ENCODE data around the gene PEX14.
"Not testable (repeated sequence)": the region's sequence is repeated elsewhere in the genome, so short reads cannot be mapped to it uniquely, and the experiment has no call there.

PEX14 gene, protein sequence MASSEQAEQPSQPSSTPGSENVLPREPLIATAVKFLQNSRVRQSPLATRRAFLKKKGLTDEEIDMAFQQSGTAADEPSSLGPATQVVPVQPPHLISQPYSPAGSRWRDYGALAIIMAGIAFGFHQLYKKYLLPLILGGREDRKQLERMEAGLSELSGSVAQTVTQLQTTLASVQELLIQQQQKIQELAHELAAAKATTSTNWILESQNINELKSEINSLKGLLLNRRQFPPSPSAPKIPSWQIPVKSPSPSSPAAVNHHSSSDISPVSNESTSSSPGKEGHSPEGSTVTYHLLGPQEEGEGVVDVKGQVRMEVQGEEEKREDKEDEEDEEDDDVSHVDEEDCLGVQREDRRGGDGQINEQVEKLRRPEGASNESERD

DNA sequence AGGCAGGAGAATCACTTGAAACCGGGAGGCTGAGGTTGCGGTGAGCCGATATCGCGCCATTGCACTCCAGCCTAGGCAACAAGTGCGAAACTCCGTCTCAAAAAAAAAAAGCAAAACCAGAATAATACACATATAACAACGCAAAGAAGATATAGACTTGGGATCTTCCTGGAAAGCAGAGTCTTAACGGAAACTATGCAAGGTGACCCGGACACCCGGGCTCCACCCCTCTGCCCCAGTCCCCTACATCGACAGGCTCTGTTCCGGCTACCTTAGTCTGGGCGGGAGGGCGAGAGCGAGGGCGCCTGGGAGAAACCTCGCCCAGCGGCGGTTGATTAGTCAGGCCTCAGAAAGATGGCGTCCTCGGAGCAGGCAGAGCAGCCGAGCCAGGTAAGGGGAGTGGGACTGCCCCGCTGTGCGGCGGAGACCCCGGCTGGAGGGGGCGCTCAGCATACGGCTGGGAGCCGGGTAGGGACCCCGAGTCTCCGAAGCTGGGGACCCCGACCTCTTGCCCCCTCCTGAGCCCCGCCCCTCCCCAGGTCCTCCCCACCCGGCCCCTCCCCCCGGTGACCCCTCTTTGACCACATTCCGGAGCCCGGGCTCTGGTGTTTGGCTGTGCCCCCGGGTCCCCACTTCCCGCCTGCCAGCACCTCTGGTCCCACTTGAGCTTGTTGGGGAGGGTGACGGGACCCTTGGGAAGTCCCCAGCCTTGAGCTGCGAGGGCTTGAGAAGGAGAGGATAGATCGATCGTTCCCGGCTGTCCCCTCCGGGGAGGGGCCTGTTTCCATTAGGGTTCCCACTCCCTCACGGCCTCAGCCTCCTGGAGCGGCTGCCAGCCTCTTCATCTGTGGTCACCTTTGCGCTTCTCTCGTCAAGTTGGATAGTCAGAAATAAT lies at the start of gene PEX14:
Gene PEX14, plus strand, starts transcription at position 338 of the 895 bp plus-strand sequence. Its CDS starts 17 bp downstream, at position 355.
- DNase-seq = peak; percentile 96

DNA sequence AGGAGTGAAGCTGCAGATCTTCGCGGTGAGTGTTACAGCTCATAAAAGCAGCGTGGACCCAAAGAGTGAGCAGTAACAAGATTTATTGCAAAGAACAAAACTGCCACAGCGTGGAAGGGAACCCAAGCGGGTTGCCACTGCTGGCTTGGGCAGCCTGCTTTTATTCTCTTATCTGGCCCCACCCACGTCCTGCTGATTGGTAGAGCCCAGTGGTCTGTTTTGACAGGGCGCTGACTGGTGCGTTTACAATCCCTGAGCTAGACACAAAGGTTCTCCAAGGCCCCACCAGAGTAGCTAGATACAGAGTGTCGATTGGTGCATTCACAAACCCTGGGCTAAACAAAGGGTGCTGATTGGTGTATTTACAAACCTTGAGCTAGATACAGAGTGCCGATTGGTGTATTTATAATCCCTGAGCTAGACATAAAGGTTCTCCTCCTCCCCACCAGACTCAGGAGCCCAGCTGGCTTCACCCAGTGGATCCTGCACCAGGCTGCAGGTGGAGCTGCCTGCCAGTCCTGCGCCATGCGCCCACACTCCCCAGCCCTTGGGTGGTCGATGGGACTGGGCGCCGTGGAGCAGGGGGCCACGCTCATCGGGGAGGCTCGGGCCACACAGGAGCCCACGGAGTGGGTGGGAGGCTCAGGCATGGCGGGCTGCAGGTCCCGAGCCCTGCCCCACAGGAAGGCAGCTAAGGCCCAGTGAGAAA lies 48.8 kb upstream of the PEX14 start:
- DNase-seq = not testable (repeated sequence)

DNA sequence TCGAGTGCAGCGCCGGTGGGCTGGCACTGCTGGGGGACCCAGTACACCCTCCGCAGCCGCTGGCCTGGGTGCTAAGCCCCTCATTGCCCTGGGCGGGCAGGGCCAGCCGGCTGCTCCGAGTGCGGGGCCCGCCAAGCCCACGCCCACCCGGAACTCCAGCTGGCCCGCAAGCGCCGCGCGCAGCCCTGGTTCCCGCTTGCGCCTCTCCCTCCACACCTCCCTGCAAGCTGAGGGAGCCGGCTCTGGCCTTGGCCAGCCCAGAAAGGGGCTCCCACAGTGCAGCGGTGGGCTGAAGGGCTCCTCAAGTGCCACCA lies 48.3 kb upstream of the PEX14 start:
- DNase-seq = not testable (repeated sequence)

DNA sequence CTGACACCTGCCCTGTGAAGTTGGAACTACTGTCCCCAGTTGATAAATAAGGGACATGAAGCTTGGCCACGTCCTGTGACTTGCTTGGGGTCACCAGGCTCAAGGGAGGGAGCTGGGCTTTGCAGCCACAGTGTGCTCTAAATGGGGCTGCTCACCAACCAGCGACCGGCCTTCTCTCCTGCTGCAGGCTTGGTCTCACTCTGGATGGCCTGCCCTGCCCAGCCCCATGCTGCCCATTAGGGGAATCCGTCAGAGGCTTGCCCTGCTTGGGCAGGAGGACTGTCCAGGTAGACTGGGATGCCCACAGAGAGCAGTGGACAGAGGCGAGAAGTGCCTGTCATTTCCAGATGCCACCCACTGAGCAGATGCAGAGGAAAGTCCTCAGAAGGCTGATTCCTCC lies 45.8 kb upstream of the PEX14 start:
- no peak for DNase-seq

DNA sequence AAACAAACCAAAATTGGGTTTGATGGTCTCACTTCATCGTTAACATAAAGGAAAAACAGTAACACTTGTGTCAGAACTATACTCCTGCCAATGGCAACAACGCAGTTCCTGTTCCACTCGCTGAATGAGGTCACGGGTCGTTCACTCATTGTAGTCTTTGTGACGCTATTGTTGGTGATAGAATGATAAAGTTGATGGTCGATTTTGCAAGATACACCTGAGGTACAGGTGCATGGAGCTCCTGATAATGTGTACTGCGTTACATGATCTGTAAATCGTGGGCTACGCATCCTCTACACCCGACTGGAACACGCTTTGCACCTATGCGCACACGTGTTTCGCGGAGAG lies 44.9 kb upstream of the PEX14 start:
- DNase-seq = no peak

DNA sequence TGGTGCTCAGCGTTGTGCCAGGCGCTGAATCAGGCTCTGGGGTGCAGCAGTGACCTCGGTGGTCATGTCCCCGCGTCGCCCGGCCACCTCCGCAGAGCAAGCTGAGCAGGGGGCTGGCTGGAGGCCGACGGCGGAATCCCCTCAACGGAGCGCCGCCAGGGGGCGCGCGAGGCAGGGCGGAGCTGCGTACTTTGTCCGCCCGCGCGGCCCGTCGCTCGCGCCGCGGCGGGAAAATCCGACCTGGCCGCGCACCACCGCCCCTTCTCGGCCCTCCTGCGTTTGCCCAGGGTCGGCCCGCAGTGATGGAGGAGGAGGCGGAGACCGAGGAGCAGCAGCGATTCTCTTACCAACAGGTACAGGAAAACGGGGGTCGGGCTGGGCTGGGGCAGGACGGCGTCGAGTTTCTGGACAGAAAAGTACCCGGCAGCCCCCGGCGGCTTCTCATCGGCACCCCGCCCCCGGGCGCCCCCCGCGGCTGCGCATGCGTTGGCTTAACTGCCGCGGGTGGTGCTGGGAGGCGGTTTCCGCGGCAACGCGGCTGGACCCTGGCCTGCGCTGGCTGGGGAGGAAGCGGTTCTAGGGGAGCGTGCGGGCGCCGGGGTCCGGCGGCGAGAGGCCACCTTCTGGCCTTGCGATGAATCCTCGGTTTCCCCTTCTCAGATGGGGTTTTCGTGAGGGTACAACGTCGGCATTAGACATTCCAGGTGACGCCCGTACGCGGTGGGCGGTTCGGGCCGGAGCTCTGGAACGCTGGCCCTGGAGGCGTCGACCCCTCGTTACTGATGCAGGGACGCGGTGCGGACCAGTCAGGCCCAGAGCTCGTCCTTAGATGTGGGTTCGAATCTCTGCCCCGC lies 44.3 kb upstream of the PEX14 start, which contains the start of gene CENPS:
Gene CENPS, plus strand, starts transcription at position 218 of the 854 bp plus-strand sequence. Its CDS starts 85 bp downstream, at position 303.
- peak; percentile 92 for DNase-seq

DNA sequence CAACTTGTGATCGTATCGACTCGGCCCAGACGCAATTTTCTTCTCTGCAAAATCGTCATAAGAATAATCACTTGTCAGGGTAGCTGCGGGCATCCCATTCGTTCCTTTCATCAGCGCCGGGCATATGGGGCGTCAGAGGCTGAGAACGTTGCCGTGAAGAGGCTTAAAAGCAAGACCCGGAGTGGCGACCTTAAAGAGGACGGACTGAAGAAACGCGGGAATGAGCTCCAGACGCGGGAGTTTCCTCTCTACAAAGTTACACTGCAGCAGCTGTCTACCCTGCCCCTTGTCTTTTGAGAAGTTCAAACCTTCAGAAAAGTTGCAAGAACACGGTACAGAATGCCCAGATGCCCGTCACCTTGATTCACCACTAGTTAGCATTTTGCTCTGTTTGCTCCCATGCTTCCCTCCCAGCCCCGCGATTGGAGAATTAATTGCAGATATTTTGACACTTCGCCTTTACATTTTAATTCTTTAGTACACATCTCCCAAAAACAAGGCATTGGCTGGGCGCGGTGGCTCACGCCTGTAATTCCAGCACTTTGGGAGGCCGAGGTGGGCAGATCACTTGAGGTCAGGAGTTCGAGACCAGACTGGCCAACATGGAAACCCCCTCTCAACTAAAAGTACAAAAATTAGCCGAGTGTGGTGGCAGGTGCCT lies 43.5 kb upstream of the PEX14 start:
- DNase-seq = no peak

DNA sequence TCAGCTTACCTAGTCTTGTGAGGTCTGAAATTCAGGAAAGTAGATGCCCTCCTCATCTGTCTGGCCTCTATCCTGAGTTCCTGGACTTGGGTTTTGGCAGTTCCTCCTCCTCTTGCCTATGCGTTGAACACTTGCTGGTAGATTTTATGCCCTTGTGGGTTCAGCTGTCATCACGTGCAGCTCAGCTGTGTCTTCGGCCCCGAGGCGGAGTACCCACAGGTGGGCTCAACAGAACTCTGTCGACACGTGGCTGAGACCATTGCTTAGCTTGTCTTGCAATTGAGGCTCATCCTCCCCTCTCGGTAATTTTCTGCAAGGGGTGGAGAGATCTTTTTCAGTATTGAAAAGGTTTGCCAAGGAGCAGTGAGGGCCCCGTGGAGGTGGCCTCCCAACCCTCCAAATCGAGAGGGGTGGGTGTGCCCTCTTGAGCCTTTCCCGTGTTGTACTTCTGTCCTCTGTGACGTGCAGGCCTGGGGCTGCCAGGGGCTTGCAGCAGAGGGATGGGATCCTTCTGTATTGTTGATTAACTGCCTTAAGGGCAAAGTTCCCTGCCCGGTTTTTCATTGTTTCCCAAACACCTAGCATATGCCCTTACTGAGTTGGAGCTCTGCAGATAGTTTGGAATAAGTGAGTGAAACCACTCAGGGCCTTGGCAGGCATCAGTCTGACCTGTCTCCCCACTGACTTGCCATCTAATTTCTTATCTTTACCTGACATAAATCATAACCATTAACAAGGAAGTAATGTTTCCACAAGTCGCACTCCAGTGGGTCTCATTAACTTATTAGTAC lies 41.6 kb upstream of the PEX14 start:
- no peak for DNase-seq

DNA sequence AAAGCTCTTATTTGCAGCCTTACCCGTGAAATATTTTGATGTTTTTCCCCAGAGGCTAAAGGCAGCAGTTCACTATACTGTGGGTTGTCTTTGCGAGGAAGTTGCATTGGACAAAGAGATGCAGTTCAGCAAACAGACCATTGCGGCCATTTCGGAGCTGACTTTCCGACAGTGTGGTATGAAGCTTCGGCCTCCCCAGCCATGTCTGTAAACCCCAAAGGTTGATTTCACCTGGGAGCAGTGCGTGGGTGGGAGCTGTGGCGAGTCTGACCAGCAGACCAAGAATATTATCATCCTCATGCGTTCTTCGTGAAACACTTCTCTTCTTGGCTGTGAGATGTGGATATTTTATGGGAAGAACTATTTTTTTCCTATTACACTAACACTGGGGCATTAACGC lies 41.0 kb upstream of the PEX14 start:
- no peak for DNase-seq

DNA sequence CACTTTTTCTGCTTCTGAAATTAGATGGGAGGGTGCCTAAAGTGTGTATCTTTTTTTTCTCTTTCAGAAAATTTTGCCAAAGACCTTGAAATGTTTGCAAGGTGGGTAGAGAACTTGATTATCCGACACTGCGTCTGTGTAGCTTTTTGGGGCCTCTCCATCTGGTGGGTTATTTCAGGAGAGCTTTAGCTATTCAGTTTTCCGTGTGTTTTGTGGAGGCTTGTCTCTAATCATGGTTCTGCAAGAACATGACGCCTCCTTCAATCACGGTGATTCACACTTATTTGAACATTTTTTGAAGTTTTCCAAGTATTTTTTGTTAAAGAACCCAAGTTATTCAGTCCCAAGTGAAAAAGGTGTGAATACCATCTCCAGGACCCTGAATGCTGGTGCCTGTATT lies 40.2 kb upstream of the PEX14 start:
- no peak for DNase-seq

DNA sequence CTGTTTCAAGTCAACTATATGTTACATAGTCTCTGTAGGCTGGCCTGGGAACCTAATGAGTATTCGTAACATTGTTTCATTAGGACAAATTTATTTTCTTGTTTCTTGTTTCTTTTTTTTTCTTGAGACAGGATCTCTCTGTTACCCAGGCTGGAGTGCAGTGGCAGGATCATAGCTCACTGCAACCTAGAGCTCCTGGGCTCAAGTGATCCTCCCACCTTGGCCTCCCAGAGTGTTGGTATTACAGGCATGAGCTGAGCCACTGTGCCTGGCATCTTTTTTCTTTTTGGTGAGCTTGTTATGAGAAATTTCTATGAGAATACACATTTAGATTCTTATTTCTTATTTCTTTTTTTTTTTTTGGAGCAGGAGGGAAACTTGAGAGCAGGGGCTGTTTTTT lies 37.7 kb upstream of the PEX14 start:
- no peak for DNase-seq

DNA sequence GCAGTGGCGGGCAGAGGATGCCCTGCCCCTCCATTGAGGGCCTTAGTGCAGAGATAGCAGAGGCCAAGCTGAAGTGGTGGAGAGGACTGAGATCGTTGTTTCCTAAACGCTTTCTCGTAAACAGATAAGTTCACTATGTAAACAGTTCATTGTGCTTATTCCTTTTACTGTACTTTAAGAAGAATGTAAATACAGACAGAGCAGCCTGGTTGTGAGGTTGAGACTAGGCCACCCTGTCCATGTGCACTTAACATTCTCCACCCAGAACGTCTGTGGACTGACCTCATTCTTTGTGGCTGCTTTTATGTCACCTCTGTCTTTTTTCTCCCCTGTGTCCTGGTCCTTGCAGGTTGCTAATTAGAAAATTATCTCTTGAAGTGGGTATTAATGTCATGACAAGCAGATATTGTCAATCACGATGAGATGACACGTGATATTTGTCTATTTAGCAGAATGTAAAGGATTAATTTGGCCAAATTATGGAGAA lies 36.0 kb upstream of the PEX14 start:
- DNase-seq = peak; percentile 80

DNA sequence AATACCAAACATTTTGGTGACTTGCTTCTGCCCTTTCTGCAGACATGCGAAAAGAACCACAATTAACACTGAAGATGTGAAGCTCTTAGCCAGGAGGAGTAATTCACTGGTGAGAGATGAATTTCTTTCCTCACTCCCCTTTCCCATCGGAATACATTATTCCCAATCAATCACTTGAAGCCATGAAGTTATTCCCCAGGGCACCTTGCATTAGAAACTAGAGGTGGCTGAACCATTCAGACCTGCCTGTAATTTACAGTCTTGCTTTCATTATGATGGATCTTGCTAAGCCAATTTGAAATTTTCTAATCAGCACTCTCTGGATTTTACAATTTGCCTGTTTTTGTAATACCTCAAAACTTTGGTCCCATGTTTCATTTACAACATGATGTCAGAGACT lies 34.4 kb upstream of the PEX14 start:
- no peak for DNase-seq

DNA sequence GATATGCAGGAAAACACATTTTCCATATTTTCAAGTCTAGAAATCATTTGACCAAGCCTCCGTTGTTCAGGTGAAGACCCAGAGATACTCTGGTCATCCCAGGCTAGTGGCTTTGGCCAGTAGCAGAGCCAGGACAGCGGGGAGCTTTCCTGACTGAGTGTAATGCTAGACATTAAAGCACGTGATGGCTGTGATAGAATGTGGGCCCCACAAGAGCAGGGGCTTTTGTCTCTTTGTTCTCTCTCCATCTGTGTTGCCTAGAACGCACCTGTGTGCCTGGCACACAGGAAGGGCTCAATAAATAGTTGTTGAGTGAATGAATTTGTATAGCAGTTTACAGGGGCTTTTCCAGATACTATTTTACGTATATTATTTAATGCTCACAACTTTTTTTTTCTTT lies 34.0 kb upstream of the PEX14 start:
- DNase-seq = no peak

DNA sequence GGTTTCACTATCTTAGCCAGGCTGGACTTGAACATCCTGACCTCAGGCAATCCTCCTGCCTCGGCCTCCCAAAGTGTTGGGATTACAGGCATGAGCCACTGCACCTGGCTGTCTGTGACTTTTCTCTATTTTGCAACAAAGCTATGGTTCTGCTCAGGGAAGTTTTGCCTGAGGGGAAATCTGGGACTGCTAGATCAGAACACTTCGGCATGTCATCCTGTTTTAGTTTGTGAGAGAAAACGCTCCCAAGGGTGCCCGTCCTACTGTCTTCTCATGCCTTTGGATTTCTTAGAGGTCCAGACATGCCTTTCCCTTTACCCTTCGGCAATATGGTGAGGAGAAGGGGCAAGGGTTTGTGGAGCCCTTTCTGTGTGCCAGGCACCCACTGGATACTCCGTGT lies 30.5 kb upstream of the PEX14 start:
- no peak for DNase-seq

DNA sequence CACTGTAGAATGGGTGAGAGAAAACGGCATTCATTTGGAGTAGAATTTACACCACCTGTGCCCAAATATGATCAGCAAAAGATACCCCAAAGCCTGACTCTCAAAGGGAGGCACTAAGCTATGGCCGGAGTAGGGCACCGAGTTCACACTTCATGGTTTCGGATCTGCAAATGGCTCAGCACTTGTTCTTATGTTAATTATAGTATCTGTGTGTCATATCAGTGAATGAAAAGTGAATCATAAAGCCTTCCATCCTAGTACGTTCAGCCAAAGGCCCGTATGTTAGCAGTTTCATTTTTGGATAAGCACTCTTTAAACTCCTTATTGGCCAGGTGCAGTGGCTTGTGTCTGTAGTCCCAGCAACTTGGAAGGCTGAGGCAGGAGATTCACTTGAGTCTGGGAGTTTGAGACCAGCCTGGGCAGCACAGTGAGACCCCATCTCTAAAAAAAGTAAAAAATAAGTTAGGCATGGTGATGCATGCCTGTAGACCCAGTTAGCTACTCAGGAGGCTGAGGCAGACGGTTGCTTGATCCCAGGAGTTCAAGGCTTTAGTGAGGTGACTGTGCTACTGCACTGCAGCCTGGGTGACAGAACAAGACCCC lies 29.9 kb upstream of the PEX14 start:
- no peak for DNase-seq

DNA sequence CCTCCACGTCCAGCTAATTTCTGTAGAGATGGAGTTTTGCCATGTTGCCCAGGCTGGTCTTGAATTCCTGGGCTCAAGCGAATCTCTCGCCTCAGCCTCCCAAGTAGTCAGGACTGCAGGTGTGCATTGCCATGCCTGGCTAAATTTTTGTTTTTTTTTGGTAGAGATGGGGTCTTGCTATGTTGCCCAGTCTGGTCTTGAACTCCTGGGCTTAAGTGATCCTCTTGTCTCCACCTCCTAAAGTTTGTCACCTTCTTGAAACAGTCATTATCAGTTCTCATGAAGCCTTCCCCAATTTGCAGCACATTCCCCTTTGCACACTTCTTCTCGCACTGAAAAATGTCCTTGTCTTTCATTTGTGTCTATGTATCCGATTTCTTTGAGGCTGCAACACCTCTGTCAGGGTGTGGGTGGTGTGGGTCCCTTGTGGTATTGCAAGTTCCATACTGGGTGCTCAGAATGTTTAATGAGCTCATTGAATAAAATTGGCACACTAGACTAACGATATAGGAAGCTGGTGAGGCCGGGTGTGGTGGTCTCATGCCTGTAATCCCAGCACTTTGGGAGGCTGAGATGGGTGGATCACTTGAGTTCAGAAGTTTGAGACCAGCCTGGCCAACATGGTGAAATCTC lies 27.8 kb upstream of the PEX14 start:
- DNase-seq = no peak

DNA sequence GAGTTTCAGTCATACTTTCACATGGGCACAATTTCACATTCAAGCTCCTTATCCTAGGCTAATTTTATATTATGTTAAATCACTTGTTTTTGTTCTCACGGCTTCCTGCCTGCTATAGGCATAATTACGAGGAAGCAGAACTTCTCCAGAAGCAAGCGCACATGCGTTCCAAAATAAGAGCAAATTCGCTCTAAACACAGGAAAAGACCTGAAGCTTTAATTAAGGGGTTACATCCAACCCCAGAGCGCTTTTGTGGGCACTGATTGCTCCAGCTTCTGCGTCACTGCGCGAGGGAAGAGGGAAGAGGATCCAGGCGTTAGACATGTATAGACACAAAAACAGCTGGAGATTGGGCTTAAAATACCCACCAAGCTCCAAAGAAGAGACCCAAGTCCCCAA lies 25.0 kb upstream of the PEX14 start, which contains the start of gene CORT:
Gene CORT, plus strand, starts transcription at position 281 of the 400 bp plus-strand sequence. CDS start 193 bp downstream, outside the sequence.
- no peak for DNase-seq

DNA sequence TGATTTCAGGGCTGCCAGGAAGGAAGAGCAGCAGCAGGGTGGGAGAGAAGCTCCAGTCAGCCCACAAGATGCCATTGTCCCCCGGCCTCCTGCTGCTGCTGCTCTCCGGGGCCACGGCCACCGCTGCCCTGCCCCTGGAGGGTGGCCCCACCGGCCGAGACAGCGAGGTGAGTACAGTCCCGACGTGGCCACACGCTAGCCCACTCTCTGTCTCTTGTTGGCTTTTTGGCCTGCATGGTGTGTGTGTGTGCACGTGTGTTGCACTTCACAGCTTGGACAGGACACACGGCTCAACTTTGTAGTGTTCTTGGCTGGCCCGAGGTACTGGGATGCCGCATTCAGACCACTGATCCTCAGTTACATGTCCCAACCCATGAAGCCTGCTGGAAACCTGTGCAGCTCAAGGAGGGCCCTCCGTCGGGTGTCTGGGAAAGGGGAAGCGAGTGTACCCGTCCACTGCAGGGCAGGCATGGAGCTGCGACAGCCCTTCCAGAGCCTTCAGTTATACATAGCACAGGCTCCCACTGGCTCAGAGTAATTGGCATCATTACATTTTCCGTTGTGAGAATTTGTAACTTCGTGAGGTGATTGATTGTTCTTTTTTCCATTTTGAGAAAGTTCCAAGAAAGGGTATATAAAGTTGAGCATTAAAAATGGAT lies 24.5 kb upstream of the PEX14 start:
- no peak for DNase-seq
